K562 treated with DMSO at 1 percent for 4 hours (cell line): Measurements from ENCODE around the gene P2RY2. TPM values are rescaled to one million over a fixed set of nuclear protein-coding genes. Genes with fewer than 3 reads are reported as not detected.

ENCODE experiments used
- total RNA-seq: library from RNA; unstranded; fragments of 300-600 nt; gene quantifications from 2 replicates; pipeline ENCODE4 v1.2.3, GENCODE V29; 2022; ENCODE audit not compliant: insufficient read depth

The P2RY2 gene
- not detected in 2 replicates for total RNA-seq

GRCh38 chr11:73218106-73218829 is at the start of gene P2RY2:
TSS of gene P2RY2 (plus strand) at chr11:73218281. CDS start at chr11:73234160, 15,879 bp downstream.

GRCh38 chr11:73271936-73272679 is 54.0 kb downstream of the P2RY2 start, which contains the start of gene P2RY6:
TSS of gene P2RY6 (plus strand) at chr11:73272338. CDS start at chr11:73296519, 24,181 bp downstream.

Other genes starting within 250 kb of the P2RY2 start
- 8.8 and 10.4 TPM in 2 replicates for gene FCHSD2, start 76.0 kb upstream of the P2RY2 start, total RNA-seq
- gene P2RY6, start 54.1 kb downstream of the P2RY2 start, total RNA-seq = not detected in 2 replicates
- 0.12 TPM in 1 of 2 replicates, not detected in the other for gene ARHGEF17, start 90.0 kb downstream of the P2RY2 start, total RNA-seq
- gene RELT, start 158.1 kb downstream of the P2RY2 start, total RNA-seq = 7.7 and 14.7 TPM in 2 replicates